ENCODE results near the gene HS2ST1. TPM values are rescaled to one million over a fixed set of nuclear protein-coding genes. Genes with fewer than 3 reads are reported as not detected.

Gene HS2ST1
- total and polyA plus RNA-seq, 2 experiments from 2014 or later: 6.7 to 17.1 TPM

- TF ChIP-seq ZNF331 (CRISPR knock-in tag; IDR thresholded peaks at IDR 0.05; ENCODE audit: low read depth) (no peak), EZH2 (IDR thresholded peaks at IDR 0.05; ENCODE audit: low read depth, unreplicated experiment) (no peak), JUNB (IDR thresholded peaks at IDR 0.05; ENCODE audit: unreplicated experiment) (no peak), ZNF114 (CRISPR knock-in tag; IDR thresholded peaks at IDR 0.05) (no peak), NANOG (IDR thresholded peaks at IDR 0.05; ENCODE audit: borderline replicate concordance) (no peak)
These were observed 90.4 kb downstream of the HS2ST1 start (continued) for GRCh38 chr1:87004857-87005256.

- Mint-ChIP-seq H3K4me3 (no peak overlapping the region), H3K36me3 (ENCODE audit: low read depth) (peaks cover 18% of the 10 kb centered on the region), H3K9me3 (peaks cover 12% of the 10 kb centered on the region), H3K27ac (no peak overlapping the region), H3K4me1 (no peaks in the 10 kb centered on the region), H3K27me3 (ENCODE audit: insufficient read depth, low read depth, poor library complexity) (no peaks in the 10 kb centered on the region)
- H3K79me2 ChIP-seq (replicated peaks; ENCODE audit: insufficient read depth): peaks cover 49% of the 10 kb centered on the region
- H4K20me1 ChIP-seq (replicated peaks; ENCODE audit: insufficient read depth): peaks cover 6% of the 10 kb centered on the region
- DNase-seq (ENCODE audit: low spot score) (no peak), ATAC-seq (no peak)
- H3K27ac ChIP-seq (ENCODE audit: low read depth): no peak overlapping the region
- no peak overlapping the region for H3K4me2 ChIP-seq
- no peaks in the 10 kb centered on the region for H3K27me3 ChIP-seq (ENCODE audit: insufficient read depth)
- H3K9me2 ChIP-seq (ENCODE audit: insufficient read depth): no peaks in the 10 kb centered on the region
- no peak overlapping the region for H2AFZ ChIP-seq
- no peak for TF ChIP-seq CTCF (conservative IDR thresholded peaks at IDR 0.05; ENCODE audit: low read depth in 2 of 2)
- TF ChIP-seq EZH2 (IDR thresholded peaks at IDR 0.05; ENCODE audit: low read depth, unreplicated experiment): no peak
- no peak for TF ChIP-seq POLR2AphosphoS5 (IDR thresholded peaks at IDR 0.05; ENCODE audit: low read depth)
- no peak for TF ChIP-seq REST (IDR thresholded peaks at IDR 0.05; ENCODE audit: unreplicated experiment)
- TF ChIP-seq ZNF114 (CRISPR knock-in tag; IDR thresholded peaks at IDR 0.05): no peak
- no peak for TF ChIP-seq EZH2phosphoT487 (IDR thresholded peaks at IDR 0.05; ENCODE audit: unreplicated experiment)
- no peak for TF ChIP-seq STAT1 (IDR thresholded peaks at IDR 0.05; ENCODE audit: unreplicated experiment)
- TF ChIP-seq JUNB (IDR thresholded peaks at IDR 0.05; ENCODE audit: unreplicated experiment): no peak
- no peak for TF ChIP-seq ZNF331 (CRISPR knock-in tag; IDR thresholded peaks at IDR 0.05; ENCODE audit: low read depth)
- no peak for TF ChIP-seq ETS1 (IDR thresholded peaks at IDR 0.05)
- no peak for TF ChIP-seq NANOG (IDR thresholded peaks at IDR 0.05; ENCODE audit: borderline replicate concordance)
- no peak for TF ChIP-seq ZNF462 (CRISPR knock-in tag; IDR thresholded peaks at IDR 0.05)
- TF ChIP-seq CREB1 (CRISPR knock-in tag; IDR thresholded peaks at IDR 0.05; ENCODE audit: low read depth): no peak
- H3K4me1 ChIP-seq (ENCODE audit: insufficient read depth): no peaks in the 10 kb centered on the region
- no peaks in the 10 kb centered on the region for H3F3A ChIP-seq (replicated peaks; ENCODE audit: low read depth)
- H3K36me3 ChIP-seq (ENCODE audit: insufficient read depth): peaks cover 9% of the 10 kb centered on the region; the same call in 1 of the 2 replicates
- H3K4me3 ChIP-seq: no peak overlapping the region
These were observed 92.9 kb downstream of the HS2ST1 start for GRCh38 chr1:87007323-87007722.
